Skin epidermis (tissue), 12 donors: ENCODE results near the gene CAPN12.

ENCODE experiments used
- H3K27ac ChIP-seq, 21 experiments: fragments of 200-600 bp; sonication (generic) in 11 of 21; one replicate each; pipeline ENCODE4 v1.5.0; 2020; ENCODE audit warnings: mild to moderate bottlenecking in 3 of 21, inconsistent platforms in 2 of 21, moderate library complexity in 2 of 21
- H3K4me3 ChIP-seq, 7 experiments: fragments of 200-600 bp; sonication (generic) in 2 of 7; one replicate each; pipeline ENCODE4 v1.5.0; 2020; ENCODE audit warnings: inconsistent platforms in 2 of 7, mild to moderate bottlenecking in 2 of 7, moderate library complexity in 1 of 7

Gene CAPN12

DNA sequence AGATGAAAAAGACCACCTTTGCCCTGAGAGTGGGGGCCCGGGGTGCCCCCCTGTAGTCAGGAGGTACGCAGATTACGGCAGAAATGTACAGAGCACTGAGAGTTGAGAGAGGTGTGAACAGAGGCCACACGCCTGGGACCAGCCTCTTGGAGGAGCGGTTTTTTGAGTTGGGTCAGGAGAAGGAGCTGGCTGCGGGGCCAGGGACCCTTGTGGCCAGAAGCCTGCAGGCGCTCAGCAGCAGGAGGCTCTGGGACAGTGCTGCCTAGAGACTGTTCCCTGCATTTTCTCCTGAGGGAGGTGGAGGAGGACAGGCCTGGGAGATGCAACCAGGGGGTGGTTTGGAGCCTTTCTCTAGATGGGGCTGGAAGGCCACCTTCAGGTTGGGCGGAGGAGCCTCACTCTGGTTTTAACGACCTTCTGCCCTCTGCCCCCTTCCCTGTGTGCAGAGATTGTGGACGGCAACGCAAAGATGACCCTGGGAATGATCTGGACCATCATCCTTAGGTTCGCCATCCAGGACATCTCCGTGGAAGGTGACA, 39.7 kb downstream of the CAPN12 start:
- H3K4me3 ChIP-seq, result no peak overlapping the region
- H3K27ac ChIP-seq, result peak overlapping the region in 3 of 21 experiments; percentile 22 to 55 (median 38)

DNA sequence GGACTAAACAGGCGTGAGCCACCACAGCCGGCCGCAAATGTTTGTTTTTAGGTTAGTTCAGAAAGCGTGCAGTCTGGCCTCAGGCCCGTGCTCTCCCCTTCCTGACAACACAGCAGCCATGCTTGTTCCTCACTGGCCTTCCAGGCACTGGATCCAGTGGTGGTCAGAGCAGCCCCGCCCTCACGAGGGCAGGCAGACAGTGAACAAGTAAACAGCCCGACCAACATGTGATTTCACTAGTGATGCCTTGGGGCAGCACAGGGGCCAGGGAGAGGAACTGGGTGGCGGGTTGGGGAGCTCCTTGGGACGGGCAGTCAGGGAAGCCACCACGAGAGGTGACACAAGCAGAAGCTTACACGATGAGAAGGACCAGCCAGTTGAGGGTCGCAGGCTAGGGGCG, 40.8 kb downstream of the CAPN12 start:
- peak overlapping the region in 2 of 21 experiments; percentile 11 to 15 for H3K27ac ChIP-seq

DNA sequence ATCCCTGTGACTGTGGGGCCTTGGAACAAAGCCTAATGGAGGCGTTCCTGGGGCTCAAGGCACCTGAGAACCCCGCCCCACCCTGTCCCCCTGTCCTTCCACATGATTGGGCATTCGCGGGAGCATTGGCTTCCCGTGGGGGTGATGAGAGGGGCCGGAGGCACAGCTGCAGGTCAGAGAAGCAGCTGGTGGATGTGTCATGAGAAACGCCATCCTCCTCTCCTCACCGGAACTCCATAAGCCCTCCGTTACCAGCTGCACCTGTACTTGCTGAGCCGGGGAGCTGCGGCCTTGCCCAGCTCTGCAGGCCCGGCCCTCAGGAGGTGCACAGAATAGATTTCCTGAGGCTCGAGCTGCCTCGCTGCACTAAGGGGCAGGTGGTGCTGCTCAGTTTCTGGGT, 42.0 kb downstream of the CAPN12 start:
- Histone ChIP-seq H3K27ac (peak overlapping the region in 14 of 21 experiments; percentile 3 to 71 (median 52)), H3K4me3 (no peak overlapping the region)

More for the DNA sequence above, 40.8 kb downstream of the CAPN12 start:
- H3K4me3 ChIP-seq, result no peak overlapping the region

GRCh38 chr19:38701455-38702063, 42.7 kb downstream of the CAPN12 start:
- H3K4me3 ChIP-seq, result no peak overlapping the region
- peak overlapping the region in 17 of 21 experiments; percentile 11 to 71 (median 48) for H3K27ac ChIP-seq

DNA sequence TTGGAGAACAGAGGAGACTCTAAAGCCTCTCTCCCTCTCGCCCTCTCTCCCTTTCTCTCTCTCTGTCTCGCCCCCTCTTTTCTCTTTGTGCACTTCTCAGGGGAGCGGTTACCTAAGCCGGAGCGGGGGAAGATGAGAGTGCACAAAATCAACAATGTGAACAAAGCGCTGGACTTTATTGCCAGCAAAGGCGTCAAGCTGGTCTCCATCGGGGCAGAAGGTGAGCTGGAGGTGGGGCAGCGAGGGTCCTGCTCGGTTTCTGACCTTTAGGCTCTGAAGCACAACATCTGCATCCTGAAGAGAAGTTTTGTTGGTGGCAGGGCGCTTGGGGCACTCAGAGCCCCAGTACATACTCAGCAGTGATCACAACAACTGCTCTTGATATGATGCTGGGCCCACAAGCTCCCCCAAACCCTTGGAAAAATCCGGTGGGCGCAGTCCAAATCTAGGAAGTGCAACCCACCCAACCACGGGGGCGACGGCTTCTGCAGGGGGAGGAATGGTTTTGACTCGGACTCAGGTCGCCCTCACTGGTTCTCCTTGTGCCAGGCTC, 43.3 kb downstream of the CAPN12 start:
- peak overlapping the region in 14 of 21 experiments; percentile 11 to 77 (median 50) for H3K27ac ChIP-seq
- no peak overlapping the region for H3K4me3 ChIP-seq

- Histone ChIP-seq H3K27ac (peak overlapping the region in 12 of 21 experiments; percentile 13 to 80 (median 54)), H3K4me3 (no peak overlapping the region)
Observed at GRCh38 chr19:38700350-38700901, 43.8 kb downstream of the CAPN12 start.

DNA sequence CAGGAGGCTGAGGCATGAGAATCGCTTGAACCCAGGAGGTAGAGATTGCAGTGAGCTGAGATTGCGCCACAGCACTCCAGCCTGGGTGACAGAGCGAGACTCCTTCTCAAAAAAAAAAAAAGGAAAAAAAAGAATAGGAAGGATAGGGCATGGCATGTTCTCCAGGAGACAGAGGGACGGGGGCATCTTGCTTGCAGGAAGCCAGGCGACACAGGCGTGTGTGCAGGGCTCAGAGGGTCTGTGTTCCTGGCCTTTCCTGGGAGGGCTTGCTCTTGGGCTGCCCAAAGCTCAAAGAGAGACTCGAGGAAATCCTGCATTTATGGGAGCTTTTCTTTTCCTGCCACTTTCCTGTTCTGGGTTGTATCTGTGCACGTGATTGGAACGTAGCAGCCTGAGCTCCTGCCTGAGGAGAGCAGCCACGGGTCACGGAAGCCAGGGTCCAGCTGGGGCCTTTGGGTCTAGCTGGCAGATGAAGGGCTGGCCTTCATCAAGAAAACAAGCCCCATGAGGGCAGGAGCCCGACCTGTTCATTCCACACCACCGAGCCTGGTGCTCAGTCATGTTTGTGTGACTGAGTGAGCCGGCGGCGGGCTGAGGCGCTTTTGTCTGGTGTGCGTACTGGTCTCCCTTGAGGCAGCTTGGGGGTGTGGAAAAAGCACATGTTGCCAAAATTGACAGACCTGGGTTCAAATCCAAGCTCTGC, 44.5 kb downstream of the CAPN12 start:
- H3K4me3 ChIP-seq, result no peak overlapping the region
- peak overlapping the region in 18 of 21 experiments; percentile 0 to 83 (median 67) for H3K27ac ChIP-seq

DNA sequence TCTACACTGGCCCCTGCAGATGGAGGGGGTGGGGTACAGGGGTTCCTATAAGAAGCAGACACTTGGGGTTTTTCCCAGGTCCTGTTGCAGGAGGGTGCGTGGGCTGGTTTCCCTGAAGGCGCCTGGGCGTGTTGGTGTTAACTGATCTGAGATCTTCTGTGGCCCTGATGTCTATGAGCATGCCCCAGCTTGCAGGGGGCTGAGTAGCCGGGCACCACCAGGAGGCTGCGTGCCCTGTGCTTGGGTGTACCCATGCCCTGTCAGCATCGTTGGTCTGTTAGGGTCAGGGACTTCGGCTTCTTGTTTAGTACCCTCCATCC, 45.3 kb downstream of the CAPN12 start:
- peak overlapping the region in 19 of 21 experiments; percentile 0 to 83 (median 68) for H3K27ac ChIP-seq
- no peak overlapping the region for H3K4me3 ChIP-seq

DNA sequence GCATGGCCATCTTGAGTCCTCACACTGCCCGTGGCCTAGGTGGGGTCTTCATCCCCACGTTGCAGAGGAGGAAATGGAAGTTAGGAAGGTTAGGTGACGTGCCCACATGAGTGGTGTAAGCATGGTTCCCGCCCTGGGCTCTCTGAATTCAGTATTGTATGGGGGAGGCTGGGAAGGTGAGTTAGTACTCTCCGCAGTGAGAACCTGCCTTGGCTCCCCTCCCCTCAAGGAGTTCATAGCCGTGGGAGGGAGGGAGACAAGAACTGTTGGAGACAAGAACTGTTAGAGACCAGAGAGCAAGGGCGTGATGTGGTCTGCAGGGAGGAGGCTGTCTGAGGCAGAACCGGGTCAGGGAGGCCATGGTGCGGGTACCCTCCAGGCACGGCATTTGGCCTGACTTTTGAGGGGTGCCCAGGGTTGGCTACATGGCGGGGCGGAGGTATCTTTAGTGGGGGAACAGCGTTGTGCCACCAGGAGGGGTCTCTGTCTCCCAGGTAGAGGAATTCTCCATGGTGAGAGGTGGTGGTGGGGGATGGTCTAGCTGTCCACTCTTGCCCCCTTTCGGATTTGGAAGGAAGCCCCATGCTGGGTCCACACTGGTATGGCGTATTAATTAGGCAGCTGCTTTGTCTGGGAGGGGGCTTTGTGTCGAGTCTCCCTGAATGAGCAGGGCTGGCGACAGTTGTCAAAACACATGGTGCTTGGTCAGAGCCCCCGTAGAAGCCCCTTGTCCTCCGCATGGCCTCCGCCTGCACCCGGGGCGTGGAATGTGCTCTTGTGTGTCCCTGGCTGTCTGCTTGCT, 45.8 kb downstream of the CAPN12 start:
- Histone ChIP-seq H3K4me3 (no peak overlapping the region), H3K27ac (peak overlapping the region in 19 of 21 experiments; percentile 39 to 83 (median 70))

DNA sequence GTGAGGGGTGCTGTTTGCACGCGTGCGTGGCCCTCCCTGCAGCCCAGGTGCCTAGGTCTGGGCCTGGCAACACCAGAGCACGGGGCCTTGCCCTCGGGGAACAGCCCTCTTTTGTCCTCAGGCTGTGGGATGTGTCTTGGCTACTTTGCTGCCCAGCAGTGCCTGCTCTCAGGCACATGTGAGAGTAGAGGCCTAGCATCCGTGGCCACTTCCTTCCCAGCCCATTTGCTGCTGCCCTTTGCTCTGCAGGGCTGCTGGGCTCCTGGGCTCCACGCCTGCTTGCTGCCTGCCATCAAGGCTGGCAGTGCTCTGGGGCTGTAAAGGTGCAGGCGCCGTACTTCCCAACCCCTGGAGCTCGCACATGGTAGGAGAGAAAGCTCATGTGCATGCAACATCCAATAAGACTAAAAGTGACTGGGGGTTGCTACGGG, 46.6 kb downstream of the CAPN12 start:
- Histone ChIP-seq H3K4me3 (no peak overlapping the region), H3K27ac (peak overlapping the region in 20 of 21 experiments; percentile 15 to 83 (median 69))

- H3K27ac ChIP-seq, result peak overlapping the region in 20 of 21 experiments; percentile 15 to 83 (median 69)
- H3K4me3 ChIP-seq, result no peak overlapping the region
Observed at GRCh38 chr19:38697197-38697596, 47.1 kb downstream of the CAPN12 start.

GRCh38 chr19:38696729-38697055, 47.6 kb downstream of the CAPN12 start:
- Histone ChIP-seq H3K27ac (peak overlapping the region in 15 of 21 experiments; percentile 1 to 83 (median 71)), H3K4me3 (no peak overlapping the region)

GRCh38 chr19:38695832-38696728, 48.2 kb downstream of the CAPN12 start:
- H3K4me3 ChIP-seq, result no peak overlapping the region

DNA sequence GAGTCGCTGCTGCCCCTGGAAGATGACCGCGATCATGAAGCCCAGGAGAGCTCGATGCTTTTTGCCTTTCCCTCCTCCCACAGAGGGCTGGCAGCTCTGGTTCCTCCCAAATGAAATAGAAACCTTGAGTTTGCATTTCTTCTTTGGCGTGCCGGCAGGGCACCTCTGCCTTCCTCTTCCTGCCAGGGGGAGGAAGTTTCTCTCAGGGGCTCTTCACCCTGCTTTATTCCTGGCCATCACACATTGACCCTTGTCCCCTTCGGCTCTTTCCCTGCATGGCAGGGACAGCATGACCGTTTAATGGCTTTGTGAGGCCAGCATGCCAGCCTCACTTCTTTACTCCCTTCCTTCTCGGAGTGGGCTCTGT, 49.0 kb downstream of the CAPN12 start:
- no peak overlapping the region for H3K4me3 ChIP-seq
- peak overlapping the region in 17 of 21 experiments; percentile 33 to 89 (median 77) for H3K27ac ChIP-seq

More at GRCh38 chr19:38695832-38696728, 48.2 kb downstream of the CAPN12 start:
- peak overlapping the region in 15 of 21 experiments; percentile 26 to 85 (median 77) for H3K27ac ChIP-seq

DNA sequence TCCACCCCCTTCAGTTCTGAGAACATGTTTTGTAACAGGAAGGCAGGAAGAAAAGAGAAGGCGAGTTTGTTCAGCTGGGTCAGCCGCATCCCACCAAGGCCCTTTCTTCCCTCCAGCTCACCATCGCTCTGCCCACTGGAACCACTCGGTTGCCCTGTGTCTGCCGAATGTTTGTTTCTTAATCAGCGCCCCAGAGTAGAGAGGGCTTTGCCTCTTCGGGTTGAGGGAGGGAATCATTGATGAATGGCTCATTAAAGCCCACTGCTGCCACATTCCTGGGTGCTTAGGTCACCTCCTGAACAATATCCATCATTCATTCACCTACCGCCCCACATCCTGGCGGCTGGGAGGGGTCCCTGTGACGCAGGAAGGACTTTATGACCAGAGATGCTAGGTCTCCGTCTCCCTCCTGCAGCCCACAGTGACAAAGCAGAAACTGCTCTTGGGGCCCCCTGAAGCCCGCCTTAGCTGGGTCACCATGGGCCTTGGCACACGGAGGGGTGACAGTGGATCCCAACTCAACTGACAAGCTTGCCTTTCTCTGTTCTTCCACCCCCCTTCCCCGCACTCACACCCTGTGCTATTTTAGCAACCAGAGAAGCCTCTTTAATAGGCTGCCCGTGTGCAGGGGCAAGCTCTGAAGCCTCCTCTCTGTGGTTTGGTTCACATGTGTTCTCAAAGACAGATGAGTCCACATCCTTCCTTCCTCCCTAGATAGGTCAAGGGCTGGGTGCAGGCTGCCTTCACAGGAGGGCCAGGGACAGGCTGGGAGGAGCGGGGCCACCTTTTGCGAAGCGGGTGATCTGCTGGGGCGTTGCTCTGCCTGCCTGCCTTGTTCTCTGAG, 50.7 kb downstream of the CAPN12 start:
- Histone ChIP-seq H3K27ac (peak overlapping the region; percentile 41 to 89 (median 77)), H3K4me3 (no peak overlapping the region)

- H3K4me3 ChIP-seq, result no peak overlapping the region
Observed at GRCh38 chr19:38692458-38693379, 51.6 kb downstream of the CAPN12 start.

More at GRCh38 chr19:38692458-38693379, 51.6 kb downstream of the CAPN12 start:
- peak overlapping the region in 20 of 21 experiments; percentile 41 to 89 (median 77) for H3K27ac ChIP-seq
